ENCODE measurements around the gene SBF1.

SBF1 gene

DNA sequence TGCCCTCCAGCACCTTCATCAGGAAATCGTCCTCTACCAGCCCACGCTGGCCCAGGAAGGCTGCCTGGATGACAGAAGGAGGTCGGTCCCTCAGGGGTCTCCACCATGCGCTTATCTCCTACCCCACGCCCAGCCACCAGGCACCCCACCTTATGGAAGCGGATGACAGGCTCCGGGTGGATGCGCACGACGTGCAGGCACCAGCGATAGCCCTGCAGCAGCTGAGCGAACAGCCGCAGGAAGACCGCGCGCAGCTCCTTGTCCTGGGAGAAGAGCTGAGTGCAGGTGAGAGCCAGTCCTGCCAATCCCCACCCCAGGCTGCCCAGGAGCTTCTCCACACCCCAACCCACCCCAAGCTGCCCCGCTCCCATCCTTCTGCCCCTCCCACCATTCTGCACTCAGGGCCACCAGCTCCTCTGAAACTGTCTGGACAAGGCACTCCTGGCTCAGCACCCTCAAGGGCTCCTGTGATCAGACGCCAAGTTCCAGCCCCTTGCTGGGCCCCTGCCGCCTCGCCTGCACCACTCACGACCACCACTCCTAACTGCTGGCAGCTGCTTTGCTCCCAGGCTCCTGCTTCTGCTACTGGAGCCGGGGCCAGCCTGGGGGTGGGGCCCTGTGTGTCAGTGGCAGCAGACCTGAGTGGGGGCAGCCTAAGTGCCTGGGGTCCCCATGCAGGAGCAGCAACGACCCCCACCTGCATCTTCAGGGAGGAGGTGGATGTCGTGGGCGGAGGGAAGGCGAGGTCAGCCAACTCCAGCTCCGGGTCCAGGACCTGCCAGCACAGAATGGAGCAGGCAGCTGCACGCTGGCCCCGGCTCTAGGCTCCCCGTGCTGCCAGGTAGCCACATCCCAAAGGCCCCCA is 9.5 kb downstream of the SBF1 start:
- DNase-seq (ENCODE audit: low spot score), result no peak

DNA sequence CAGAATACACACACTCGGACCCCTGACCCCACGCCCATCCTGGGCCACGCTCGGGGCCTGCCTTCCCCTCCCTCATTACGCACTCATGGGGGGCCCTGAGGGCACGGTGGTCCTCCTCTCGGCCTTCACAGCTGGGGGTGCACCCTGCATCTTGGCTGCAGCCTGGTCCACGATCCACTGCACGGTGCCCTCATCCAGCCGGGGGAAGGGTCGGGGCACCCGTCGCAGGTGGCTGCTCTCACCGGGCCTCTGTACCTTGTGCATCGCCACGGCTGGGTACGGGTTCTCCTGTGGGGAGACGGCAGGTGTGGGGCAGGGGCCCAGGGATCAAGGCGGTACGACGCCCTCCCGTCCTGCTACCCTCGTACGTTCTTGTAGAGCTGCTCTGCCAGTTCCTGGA is 10.4 kb downstream of the SBF1 start:
- no peak for DNase-seq (ENCODE audit: low spot score)

DNA sequence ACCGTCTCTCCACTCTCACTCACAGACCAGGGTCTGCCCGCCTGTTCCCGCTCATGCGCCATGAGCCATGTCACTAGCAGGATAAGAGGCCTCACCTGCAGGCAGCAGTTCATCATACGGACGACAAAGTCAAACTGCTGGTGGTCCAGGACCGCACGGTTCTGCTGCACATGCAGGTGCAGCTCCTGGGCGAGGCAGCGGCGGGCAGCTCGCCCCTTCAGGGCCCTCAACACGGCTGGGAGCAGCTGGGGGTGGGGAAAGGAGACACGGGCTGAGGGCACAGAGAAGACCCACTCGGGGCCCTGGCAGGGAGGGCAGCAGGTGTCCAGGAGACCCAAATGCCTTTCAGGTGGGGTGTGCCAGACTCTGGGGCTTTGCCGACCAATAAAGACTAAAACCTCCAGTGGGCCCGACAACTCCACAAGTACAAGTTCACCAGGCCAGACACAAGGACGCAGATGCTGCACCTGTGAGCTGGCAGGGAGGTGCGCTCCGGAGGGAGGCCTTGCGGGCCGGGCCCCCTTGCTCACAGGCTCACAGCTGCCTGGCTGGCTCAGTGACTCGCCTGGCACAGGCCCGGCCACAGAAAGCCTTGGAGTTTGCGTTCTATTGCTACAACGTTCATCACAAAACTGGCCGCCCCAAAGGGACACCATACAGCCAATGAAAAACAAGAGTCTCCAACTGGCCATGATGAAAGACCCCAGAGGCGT is 11.5 kb downstream of the SBF1 start:
- DNase-seq (ENCODE audit: low spot score), result no peak

DNA sequence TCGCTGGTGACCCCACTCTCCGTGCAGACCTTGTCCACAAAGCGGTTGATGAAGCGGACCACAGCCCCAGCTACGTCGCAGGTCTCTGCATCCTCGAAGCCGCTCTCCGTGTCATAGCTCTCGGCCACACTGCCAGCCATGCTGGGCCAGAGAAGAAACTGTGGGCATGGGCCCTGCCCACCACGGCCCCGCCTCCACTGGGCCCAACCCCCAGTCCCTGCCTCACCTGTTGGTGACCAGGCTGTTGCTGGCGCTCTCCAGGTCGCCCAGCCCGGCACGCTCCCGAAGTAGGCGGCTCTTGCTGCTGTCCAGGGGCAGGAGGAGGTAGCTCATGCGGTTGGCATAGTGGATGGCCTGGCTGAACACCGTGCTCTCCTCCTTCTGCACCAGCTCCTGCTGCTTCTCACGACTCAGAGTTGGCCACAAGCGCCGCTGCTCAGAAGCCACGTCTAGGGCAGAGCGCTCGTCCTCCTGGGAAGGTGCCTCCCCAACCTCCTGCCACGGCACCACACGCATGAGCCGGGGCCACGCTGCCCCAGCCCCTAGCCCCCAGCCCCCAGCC is 12.8 kb downstream of the SBF1 start:
- DNase-seq (ENCODE audit: low spot score), result no peak

DNA sequence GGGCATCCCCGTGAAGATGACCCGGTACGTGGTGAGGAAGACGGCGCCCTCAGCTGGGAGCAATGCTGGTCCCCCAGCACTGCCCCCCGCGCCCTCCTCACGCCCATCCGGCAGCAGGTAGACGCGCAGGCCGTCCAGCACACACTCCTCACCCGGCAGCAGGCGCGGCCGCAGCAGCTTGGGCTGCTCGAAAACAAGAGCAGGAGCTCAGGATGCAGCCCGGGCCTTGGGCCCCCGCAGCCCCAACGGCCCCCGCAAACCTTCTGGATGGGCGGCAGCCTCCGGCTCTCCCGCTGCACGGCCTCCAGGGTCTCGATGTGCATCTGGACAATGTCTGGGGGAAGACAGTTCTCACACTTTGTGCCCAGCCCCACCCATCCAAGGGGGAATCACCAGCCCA is 13.3 kb downstream of the SBF1 start:
- no peak for DNase-seq (ENCODE audit: low spot score)

DNA sequence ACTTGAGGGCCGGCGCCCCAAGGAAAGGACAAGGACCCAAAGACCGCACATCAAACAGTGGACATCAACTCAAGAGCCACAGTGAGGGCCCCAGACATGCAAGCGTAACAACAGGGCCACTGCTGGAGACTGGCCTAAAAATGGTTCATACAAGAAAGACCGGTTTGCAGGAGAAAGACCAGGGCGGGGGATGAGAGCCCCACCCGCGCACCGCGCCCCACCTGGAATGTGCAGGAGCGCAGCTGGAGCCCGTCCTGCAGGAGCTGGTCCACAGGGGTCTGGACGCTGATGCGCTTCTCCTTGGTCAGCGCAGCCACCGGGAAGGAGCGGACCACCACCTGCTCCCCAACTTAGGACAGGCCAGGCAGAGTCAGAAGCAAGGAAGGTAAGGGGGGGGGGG is 13.9 kb downstream of the SBF1 start:
- no peak for DNase-seq (ENCODE audit: low spot score)

DNA sequence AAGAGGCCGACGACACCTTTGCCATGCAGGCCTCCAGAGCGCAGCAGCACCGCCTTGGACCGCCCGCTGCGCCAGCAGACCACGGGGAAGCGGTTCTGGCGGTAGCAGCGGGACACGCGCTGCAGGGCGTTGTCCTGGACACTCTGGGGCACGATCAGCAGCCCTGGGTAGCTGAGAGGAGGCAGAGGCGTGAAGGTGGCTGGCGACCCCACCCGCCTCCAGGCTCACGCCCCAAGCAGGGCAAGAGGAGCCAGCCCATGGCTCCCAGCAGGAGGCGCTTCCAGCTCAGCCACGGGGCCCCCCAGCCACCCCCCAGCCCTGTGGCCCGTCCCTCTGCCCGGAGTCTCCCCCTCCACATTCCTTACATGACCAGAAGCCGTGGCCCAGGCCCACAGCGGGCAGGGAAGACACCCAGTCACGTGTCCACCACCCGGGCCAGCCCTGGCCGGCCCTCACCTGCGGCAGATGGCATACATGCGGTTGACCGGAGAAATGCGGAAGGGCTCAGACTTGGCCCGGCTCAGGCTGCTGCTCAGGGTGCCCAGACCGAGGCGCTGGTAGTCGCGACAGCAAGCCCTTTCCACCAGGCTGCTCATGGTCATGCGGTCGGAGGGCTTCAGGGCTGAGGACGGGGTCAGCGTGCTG is 15.2 kb downstream of the SBF1 start:
- no peak for DNase-seq (ENCODE audit: low spot score)

DNA sequence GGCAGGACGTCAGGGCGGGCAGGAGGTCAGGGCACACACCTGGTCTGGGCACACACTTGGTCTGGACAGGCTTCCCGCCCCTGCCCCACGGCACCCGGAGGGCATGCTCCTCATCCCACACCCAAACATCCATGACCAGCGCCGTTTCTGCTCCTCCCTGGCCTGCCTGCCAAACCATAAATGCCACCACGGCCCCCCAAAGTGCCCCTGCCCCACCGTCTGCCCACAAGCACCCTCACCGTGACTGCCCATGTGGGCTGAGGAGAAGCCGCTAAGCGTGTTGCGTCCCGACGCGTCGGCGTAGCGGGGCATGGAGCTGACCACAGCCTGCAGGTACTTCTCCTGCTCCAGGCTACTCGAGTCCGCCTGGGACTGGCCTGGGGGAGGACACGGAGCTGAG is 15.8 kb downstream of the SBF1 start:
- DNase-seq (ENCODE audit: low spot score), result no peak

DNA sequence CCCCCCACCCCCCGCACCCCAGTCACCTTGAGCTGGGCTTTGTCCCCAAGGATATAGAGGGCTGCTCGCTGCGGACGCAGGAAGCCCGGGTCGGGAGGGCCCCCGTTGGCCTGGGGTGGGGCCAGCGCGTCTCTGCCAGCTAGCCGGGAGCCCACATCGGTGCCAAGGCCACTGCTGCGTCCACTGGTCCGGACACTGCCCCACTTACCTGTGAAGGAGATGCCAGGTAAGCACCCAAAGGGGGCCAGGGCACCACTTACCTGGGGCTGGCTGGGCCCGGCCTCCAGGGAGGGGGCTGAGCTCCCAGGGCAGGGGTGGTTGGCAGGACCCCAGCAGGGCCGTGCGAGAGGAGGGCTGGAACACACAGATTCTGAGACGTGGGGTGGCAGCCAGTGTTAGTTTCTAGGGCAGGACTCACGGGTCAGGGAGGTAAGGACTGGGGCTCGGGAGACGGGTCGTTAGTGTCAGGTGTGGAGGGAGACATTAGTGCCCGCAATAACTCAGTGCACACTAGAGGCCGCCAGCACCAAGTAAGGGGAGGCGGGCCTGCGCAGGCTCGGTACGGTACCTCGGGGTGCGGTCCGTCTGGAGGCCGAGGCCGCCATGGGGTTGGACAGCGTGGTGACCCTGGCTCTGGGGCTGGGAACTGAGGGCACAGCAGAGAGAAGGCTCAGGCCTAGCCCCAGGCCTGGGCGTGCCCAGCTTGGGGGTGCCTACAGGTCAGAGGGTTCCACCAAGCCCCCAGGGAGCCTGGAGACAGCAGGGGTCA is 18.2 kb downstream of the SBF1 start:
- DNase-seq (ENCODE audit: low spot score), result no peak

DNA sequence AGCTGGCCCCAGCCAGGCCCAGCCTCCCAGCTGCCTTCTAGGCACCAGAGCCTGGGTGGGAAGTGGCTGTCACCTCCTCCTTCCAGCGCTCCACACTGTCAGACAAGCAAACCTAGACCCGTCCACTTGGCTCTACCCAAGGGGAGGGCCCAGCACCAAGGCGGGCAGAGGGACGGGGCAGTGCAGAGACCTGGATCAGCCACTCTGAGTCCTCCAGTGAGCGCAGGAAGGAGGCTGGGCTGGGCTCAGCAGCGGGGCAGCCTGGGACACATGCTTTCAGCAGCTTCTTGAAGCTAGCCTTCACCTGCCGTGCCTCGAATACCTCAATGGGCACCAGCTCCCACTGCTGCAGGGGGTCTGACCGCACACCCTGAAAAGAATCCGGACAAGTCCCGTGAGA is 18.8 kb downstream of the SBF1 start:
- DNase-seq (ENCODE audit: low spot score), result no peak

DNA sequence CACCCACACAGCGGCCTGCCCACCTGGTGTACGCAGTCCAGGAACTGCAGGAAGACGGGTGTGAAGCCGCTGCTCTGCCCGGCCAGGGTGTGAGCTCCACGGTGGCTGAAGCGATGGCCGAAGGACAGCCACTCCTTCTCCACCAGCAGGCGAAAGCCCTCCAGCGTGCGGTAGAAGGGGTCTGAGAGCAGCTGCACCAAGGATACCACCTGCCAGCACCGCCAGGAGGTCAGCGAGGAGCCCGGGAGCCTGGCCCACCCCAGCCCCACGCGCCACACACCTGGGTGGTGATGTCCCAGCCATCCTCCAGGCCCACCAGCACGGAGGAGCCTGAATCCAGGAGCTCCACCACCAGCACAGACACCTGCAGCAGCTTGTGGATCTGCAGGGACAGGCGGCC is 19.6 kb downstream of the SBF1 start:
- no peak for DNase-seq (ENCODE audit: low spot score)

DNA sequence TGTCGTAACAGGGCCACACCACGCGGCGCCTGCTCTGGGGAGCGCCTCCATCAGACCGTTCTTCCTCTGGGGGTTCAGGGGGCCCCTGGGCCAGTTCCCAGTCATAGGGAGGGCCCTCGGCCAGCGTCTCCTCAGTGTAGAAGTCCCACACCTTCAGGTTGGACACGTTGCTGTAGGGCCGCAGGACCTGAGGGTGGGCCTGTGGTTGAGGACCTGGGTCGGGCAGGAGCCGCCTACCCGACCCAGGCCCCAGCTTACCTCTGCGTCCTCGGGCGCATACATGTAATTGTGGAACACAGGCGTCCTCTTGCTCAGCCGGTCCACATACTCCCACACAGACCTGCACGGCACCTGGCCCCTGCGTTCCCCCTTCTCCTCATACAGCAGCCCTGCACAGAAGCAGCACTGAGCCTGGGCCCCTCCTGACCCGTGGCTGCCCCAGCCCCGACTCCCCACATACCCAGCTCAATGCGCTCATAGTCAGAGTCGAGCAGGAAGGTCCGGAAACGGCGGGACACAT is 20.2 kb downstream of the SBF1 start:
- DNase-seq (ENCODE audit: low spot score), result no peak

DNA sequence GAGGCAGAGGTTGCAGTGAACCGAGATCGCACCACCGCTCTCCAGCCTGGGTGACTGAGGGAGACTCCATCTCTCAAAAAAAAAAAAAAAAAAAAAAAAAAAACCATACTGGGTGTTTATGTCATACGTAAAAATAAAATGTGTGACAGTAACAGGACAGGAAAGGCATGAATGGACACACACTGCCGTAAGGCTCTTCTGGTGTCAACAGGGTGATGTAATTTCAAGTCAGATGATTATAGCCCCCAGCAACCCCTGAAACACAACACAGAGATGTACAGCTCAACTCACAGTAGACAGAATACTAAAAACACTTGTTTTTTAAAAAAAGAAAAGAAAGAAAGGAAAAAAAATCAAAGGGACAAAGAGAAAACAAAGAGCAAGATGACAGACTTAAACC is 22.2 kb downstream of the SBF1 start:
- no peak for DNase-seq (ENCODE audit: low spot score)

DNA sequence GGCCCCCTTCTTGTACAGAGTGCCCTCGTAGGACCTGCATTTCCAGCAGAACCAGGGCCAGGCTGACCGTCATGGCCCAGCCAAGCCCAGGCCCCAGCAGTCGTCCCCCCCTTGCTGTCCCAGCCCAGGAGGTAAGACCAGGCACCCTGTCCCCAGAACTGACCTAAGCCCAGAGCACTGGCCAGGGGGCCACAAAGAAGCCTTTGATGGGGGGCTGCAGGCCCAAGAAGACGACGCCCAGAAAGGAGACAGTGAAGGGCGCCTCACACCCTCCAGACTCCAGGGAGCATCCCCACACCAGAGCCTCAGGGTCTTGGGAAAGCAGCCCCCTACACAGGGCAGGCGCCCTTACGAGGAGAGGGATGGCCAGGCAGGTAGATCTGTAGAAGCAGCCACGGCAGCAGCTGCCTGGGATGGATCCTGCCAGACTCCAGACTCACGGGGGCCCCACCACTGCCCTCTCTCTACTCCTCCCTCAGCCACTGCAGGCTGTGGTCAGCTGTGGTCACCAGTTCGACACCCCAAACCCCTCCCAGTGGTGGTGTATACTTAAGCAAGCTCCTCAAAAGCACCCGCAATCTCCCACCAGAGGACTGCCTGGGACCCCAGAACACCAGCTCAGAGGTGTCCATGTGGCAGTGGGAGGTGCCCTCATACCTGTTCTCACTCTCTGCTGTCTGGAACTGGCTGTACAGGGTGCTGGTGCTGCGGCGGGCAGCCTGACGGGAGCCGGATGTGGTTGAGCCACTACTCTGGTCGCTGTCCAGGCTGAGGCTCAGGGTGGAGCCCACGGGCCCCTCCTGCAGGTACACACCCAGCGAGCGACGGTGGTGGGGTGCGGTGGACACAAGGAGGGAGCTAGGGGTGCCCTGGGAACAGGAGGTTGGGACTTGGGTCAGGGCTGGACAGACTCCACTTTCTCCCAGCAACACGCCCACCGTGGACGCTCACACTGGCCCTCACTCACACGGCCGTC is 27.0 kb downstream of the SBF1 start:
- DNase-seq (ENCODE audit: low spot score), result no peak

DNA sequence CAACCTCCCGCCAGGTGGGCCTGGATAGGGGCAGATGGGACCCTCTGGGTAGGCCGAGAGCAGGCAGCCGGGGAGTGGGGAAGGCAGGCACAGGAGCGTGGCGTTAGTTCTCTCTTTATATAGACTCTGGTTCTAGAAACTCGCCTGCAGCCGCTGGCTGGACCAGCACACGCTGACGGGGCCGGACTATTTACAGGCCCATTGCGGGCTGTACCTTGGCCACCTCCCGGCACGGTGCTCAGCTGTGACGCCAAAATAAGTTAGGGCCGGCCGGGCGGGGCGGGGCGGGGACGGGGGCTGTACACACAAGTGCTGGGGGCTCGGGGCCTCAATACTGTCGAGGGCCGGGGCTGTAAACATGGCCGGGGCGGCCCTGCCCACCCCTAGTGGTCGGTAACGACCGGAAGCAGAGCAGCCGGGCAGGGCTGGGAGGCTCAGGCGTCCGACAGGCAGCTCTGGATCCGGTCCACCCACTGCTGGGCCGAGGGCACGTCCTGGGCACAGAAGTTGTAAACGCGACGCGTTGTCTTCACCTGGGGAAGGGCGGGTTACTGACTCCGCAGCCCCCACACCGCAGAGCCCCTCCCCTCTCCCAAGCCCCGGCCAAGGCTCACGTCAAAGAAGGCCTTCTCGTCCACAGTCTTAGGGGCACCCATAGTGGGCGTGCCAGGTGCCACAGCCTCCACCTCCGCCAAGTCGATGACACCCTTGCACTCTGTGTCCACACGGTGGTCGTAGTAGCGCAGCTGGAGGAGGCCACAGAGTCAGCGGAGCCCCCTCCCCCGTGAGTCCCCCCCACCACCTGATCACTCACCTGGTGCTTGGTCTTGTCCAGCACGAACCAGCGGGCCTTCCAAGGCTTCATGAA is 27.9 kb downstream of the SBF1 start:
- DNase-seq (ENCODE audit: low spot score), result no peak

DNA sequence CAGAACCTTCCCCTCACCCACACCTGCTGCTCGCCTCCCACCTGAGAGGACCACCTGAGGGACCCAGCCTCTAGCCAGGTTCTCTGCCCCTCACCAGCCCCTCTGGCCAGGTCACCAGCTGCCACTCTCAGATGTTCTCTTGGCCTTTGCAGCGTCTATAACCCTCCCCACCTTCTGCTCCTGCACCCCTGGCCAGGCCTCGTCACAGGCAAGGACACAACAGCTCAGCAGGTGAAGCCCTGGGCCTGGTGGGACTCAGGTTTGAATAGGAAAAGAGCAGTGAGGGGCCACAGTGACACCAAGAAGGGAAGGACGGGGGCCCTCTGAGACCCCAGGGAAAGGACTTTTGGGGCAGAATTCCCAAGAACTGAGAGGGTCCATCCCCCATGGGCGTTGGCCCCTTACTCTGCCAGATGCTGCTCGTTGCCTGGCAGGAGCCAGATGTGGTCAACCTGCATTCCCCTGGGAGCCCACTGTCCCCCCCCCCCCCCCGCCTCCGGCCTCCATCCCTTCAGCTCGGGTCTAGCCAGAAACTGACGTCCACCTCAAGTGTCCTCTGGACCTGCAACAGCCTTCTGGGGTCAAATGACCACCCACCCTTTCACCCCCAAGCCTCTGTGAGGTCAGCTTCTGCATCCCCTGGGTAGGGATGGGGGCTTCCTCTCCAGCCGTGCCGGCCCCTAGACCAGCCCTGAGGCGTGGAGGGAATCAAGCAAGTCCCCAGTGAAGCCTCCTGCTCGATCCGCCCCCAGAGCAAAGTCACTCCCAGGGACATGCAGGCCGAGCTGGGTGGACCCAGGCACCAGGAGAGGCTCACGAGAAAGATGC is 28.7 kb downstream of the SBF1 start:
- DNase-seq (ENCODE audit: low spot score), result no peak

DNA sequence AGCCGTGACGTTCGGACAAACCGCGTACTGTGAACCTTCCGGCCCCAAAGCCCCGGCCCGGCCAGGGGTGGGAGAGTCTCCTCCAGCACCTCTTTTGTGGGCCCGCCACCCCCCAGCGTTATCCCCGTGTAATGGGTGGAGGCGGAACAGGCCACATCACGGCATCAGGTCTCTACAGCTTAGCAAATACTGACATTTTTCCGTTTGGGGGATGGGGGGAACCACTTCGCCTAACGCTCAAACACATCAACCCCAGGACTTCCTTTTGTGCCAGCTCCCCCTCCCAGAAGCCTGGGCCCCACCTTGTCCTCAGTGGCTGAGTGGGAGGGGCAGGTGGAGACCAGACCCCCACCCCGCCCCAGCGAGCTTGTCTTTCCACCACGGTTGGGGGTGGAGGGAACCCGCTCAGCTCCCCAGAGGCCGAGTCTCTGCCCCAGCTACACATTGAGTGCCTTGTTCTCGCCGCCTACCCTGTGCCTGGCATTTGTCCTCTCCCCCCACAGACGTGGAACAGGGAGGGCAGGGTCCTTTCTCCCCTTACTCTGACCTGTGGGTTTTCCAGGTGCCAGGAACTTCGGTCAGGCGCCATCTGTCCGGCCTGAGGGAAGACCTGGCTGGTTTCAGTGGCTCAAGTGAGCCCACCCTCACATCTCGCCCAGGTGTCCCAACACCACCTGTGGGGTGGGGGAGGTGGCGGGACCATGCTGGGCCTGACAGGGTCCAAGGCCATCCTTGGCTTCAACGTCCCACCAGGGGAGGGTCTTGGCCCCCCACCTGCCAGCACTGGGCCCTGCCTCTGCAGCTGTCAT is 29.6 kb downstream of the SBF1 start:
- no peak for DNase-seq (ENCODE audit: low spot score)

DNA sequence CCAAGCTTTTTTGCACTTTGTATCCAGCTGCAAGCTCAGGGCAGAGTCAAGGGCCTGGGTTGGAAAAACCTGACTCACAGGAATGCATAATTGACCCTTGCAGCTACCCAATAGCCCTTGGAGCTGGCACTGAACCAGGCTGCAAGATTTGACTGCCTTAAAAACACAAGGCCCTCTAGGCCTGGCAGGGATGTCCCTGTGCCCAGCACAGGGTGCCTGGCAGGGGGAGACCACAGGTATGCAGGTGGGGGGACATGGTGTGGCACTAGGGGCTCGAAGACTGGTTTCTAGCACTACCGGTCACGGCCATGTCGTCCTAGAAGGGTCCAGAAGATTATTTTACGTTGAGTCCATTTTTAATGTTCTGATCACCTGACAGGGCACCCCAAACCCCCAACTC is 30.2 kb downstream of the SBF1 start:
- DNase-seq (ENCODE audit: low spot score), result no peak

Data from ecto neural progenitor cell (in vitro differentiated cells).